Fibroblast of lung (primary cell): ENCODE data around the gene CHST15. TPM values are rescaled to one million over a fixed set of nuclear protein-coding genes. Genes with fewer than 3 reads are reported as not detected.
"Not testable (repeated sequence)": the region's sequence is repeated elsewhere in the genome, so short reads cannot be mapped to it uniquely, and the experiment has no call there.

Experiments
- DNase-seq, 2 donors: peaks; one replicate each; pipeline versions ENCODE4 v3.0.0 to v3.0.0-alpha.2; 2010; ENCODE audit warnings: low read depth in 2 of 2
- H2AFZ ChIP-seq: 2 replicates; pipeline ENCODE4 v1.5.1; 2012; ENCODE audit warnings: low read length, control low read depth, inconsistent platforms
- H3K27ac ChIP-seq: 2 replicates; pipeline ENCODE4 v1.5.1; 2011; ENCODE audit warnings: low read length, control low read depth; ENCODE audit not compliant: insufficient read depth
- H3K27me3 ChIP-seq: 2 replicates; pipeline ENCODE4 v1.5.1; 2011; ENCODE audit warnings: mild to moderate bottlenecking, low read length; ENCODE audit not compliant: control insufficient read depth, insufficient read depth
- H3K36me3 ChIP-seq: 2 replicates; pipeline ENCODE4 v1.5.1; 2011; ENCODE audit warnings: low read length; ENCODE audit not compliant: control insufficient read depth, insufficient read depth
- H3K4me1 ChIP-seq: 2 replicates; pipeline ENCODE4 v1.5.1; 2011; ENCODE audit warnings: low read length; ENCODE audit not compliant: control insufficient read depth, insufficient read depth; ENCODE audit errors: extremely low read depth
- H3K4me2 ChIP-seq: 2 replicates; pipeline ENCODE4 v1.5.1; 2011; ENCODE audit warnings: low read length, control low read depth; ENCODE audit not compliant: insufficient read depth; ENCODE audit errors: extremely low read depth
- H3K4me3 ChIP-seq, 4 experiments: fragments of 200-600 bp in 1 of 4; sonication (generic) in 1 of 4; replicated peaks in 1 of 4; 2 replicates each; pipeline ENCODE4 v1.5.1; 2011 to 2016; ENCODE audit warnings: low read length in 4 of 4, low read depth in 3 of 4, mild to moderate bottlenecking in 3 of 4, control low read depth in 2 of 4, inconsistent platforms in 1 of 4, mixed read lengths in 1 of 4; ENCODE audit not compliant: insufficient read depth in 1 of 4; ENCODE audit errors: control extremely low read depth in 1 of 4
- H3K79me2 ChIP-seq: 2 replicates; pipeline ENCODE4 v1.5.1; 2012; ENCODE audit warnings: mild to moderate bottlenecking, low read length, inconsistent platforms; ENCODE audit not compliant: control insufficient read depth, insufficient read depth
- H3K9ac ChIP-seq: 2 replicates; pipeline ENCODE4 v1.5.1; 2011; ENCODE audit warnings: mild to moderate bottlenecking, low read length, control low read depth; ENCODE audit not compliant: insufficient read depth
- H3K9me3 ChIP-seq: 2 replicates; pipeline ENCODE4 v1.5.1; 2012; ENCODE audit warnings: low read depth, low read length; ENCODE audit not compliant: control insufficient read depth, insufficient read depth
- H4K20me1 ChIP-seq: 2 replicates; pipeline ENCODE4 v1.5.1; 2011; ENCODE audit warnings: low read length; ENCODE audit not compliant: control insufficient read depth, insufficient read depth; ENCODE audit errors: extremely low read depth
- CTCF ChIP-seq, 2 donors: IDR thresholded peaks in 1 of 2; conservative IDR thresholded peaks in 1 of 2; 1 replicate in 1 of 2; 2 replicates in 1 of 2; pipeline ENCODE4 v1.5.1; 2011 to 2012; ENCODE audit warnings: low read length in 2 of 2, control low read depth in 1 of 2, inconsistent platforms in 1 of 2, low read depth in 1 of 2, mild to moderate bottlenecking in 1 of 2
- EZH2 ChIP-seq: IDR thresholded peaks from 2 replicates; pipeline ENCODE4 v1.5.1; 2012; ENCODE audit warnings: low read length, control low read depth, mild to moderate bottlenecking; ENCODE audit errors: missing control alignments
- polyA plus RNA-seq, 2 donors: library from polyadenylated mRNA; depleted of rRNA in 1 of 2; stranded (reverse) in 1 of 2; unstranded in 1 of 2; fragments of >200 nt; gene quantifications; 2 replicates each; pipeline ENCODE4 v1.2.1, GENCODE V29; 2011 to 2012; ENCODE audit warnings: missing spikeins in 1 of 2
- total RNA-seq: library from RNA; depleted of rRNA; stranded (reverse); fragments of >200 nt; gene quantifications from 2 replicates; pipeline ENCODE4 v1.2.1, GENCODE V29; 2014

Gene CHST15
- total and polyA plus RNA-seq, 2 donors (not counting 1 experiment from before 2014, with no cell fraction given): 5.0 to 7.9 TPM

GRCh38 chr10:124094419-124094785 lies 1.0 kb upstream of the CHST15 start:
- Histone ChIP-seq H3K27me3 (peaks cover 2% of the 10 kb centered on the region), H3K9me3 (no peaks in the 10 kb centered on the region), H3K4me3 (peak overlapping the region in 1 of 4 experiments; percentile 55), H3K36me3 (no peaks in the 10 kb centered on the region), H3K9ac (no peak overlapping the region), H4K20me1 (no peaks in the 10 kb centered on the region), H3K27ac (no peak overlapping the region), H3K4me2 (peak overlapping the region; percentile 71), H2AFZ (no peak overlapping the region), H3K4me1 (no peaks in the 10 kb centered on the region), H3K79me2 (no peaks in the 10 kb centered on the region)
- DNase-seq: no peak
- TF ChIP-seq CTCF (conservative IDR thresholded peaks at IDR 0.05 in 1 of 2, IDR thresholded peaks at IDR 0.05 in 1 of 2; ENCODE audit: low read depth in 1 of 2, low read length in 2 of 2) (no peak), EZH2 (no peak)

- not testable (repeated sequence) for H3K27me3 ChIP-seq
These were observed 498 bp upstream of the CHST15 start for GRCh38 chr10:124093774-124094418.

GRCh38 chr10:124092250-124092859 lies 1.0 kb downstream of the CHST15 start:
- Histone ChIP-seq H3K4me1 (no peaks in the 10 kb centered on the region), H4K20me1 (no peaks in the 10 kb centered on the region), H3K79me2 (no peaks in the 10 kb centered on the region), H3K27me3 (peaks cover 2% of the 10 kb centered on the region), H3K9ac (no peak overlapping the region), H3K4me2 (peak overlapping the region; percentile 80), H3K27ac (no peak overlapping the region), H3K36me3 (no peaks in the 10 kb centered on the region), H3K9me3 (no peaks in the 10 kb centered on the region), H2AFZ (no peak overlapping the region), H3K4me3 (peak overlapping the region; percentile 47 to 55 (median 50))
- peak; percentile 68 for TF ChIP-seq EZH2
- no peak for TF ChIP-seq CTCF (conservative IDR thresholded peaks at IDR 0.05 in 1 of 2, IDR thresholded peaks at IDR 0.05 in 1 of 2; ENCODE audit: low read depth in 1 of 2, low read length in 2 of 2)
- peak; percentile 41 to 50 for DNase-seq

More at GRCh38 chr10:124093774-124094418, 498 bp upstream of the CHST15 start:
- not testable (repeated sequence) for H3K36me3 ChIP-seq, H3K79me2 ChIP-seq, H3K9ac ChIP-seq, H2AFZ ChIP-seq, H3K4me1 ChIP-seq, H3K27ac ChIP-seq, H4K20me1 ChIP-seq, H3K9me3 ChIP-seq
- DNase-seq: peak; percentile 42 to 50
- Histone ChIP-seq H3K4me2 (peak overlapping the region; percentile 88), H3K4me3 (peak overlapping the region; percentile 38 to 60 (median 52))
- peak in 1 of 2 donors; percentile 1 for TF ChIP-seq CTCF (conservative IDR thresholded peaks at IDR 0.05 in 1 of 2, IDR thresholded peaks at IDR 0.05 in 1 of 2; ENCODE audit: low read depth in 1 of 2, low read length in 2 of 2)
